ENCODE data around the gene HCN2.

Gene HCN2

DNA sequence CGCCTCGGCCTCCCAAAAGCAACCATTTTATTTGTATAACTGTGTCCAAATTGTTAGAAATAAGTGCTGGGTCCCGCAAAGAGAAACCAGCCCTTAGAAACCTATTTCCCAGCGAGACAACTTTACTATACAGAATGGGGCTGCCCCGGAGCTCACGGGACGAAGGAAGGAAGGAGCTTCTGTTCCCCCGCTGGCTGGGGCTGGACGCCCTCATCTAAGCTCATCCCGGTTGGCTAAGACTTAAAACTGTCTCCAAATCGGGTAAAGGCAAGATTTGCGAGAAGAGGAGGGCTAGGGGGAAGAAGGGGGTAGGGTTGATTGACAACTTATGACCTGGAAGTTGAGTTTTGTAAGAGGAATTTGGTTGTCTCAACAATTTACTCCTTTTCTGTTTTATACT is 29.6 kb upstream of the HCN2 start:
- H3K9ac ChIP-seq (ENCODE audit: low read length): no peak overlapping the region
- no peaks in the 10 kb centered on the region for H3K9me3 ChIP-seq (ENCODE audit: low read length)
- H4K20me1 ChIP-seq (ENCODE audit: insufficient read depth, low read length): no peaks in the 10 kb centered on the region
- H3K4me2 ChIP-seq (ENCODE audit: low read length): no peak overlapping the region
- H3K4me1 ChIP-seq (ENCODE audit: insufficient read depth, low read length, severe bottlenecking): no peaks in the 10 kb centered on the region
- H3K79me2 ChIP-seq (ENCODE audit: insufficient read depth, low read length): no peaks in the 10 kb centered on the region
- no peak overlapping the region for H2AFZ ChIP-seq (ENCODE audit: low read length)
- H3K9me2 ChIP-seq (ENCODE audit: low read depth, low read length): no peaks in the 10 kb centered on the region
- TF ChIP-seq, protein P1, sequence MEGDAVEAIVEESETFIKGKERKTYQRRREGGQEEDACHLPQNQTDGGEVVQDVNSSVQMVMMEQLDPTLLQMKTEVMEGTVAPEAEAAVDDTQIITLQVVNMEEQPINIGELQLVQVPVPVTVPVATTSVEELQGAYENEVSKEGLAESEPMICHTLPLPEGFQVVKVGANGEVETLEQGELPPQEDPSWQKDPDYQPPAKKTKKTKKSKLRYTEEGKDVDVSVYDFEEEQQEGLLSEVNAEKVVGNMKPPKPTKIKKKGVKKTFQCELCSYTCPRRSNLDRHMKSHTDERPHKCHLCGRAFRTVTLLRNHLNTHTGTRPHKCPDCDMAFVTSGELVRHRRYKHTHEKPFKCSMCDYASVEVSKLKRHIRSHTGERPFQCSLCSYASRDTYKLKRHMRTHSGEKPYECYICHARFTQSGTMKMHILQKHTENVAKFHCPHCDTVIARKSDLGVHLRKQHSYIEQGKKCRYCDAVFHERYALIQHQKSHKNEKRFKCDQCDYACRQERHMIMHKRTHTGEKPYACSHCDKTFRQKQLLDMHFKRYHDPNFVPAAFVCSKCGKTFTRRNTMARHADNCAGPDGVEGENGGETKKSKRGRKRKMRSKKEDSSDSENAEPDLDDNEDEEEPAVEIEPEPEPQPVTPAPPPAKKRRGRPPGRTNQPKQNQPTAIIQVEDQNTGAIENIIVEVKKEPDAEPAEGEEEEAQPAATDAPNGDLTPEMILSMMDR (IDR thresholded peaks at IDR 0.05; ENCODE audit: low read length): no peak
- TF ChIP-seq EZH2 (IDR thresholded peaks at IDR 0.05; ENCODE audit: borderline replicate concordance, low read length): no peak
- H3K4me3 ChIP-seq (ENCODE audit: low read depth, low read length, poor library complexity, severe bottlenecking): no peak overlapping the region
- H3K27me3 ChIP-seq (ENCODE audit: insufficient read depth, low read length): no peaks in the 10 kb centered on the region
- no peak overlapping the region for H3K27ac ChIP-seq (ENCODE audit: low read depth, low read length, poor library complexity, severe bottlenecking)
- no peaks in the 10 kb centered on the region for H3F3A ChIP-seq (ENCODE audit: insufficient read depth, low read length)
- no peaks in the 10 kb centered on the region; the same call in 1 of the 2 replicates for H3K36me3 ChIP-seq (ENCODE audit: insufficient read depth, low read length)

DNA sequence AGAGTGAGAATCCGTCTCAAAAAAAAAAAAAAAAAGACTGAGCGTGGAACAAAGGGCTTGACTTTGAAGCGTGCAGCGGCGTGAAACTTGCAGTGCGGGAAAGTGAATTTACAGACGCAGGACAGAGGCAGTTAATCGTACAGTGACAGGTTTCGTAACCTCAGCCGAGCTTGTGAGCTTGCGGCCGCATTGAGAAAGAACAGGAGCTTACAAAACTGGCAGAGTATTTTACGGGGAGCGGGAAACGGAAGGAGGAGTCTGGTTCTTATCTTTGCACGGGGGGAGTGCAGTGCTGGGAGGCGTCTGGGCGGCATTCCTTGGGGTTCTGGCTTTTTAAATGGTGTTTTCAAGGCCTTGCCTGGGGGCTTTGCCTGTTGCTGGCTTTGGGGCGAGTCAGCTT is 23.3 kb upstream of the HCN2 start:
- no peaks in the 10 kb centered on the region for H4K20me1 ChIP-seq (ENCODE audit: insufficient read depth, low read length)
- TF ChIP-seq EZH2 (IDR thresholded peaks at IDR 0.05; ENCODE audit: borderline replicate concordance, low read length): no peak
- TF ChIP-seq, protein P1 (IDR thresholded peaks at IDR 0.05; ENCODE audit: low read length): no peak
- H3K9me2 ChIP-seq (ENCODE audit: low read depth, low read length): no peaks in the 10 kb centered on the region
- no peak overlapping the region for H3K4me2 ChIP-seq (ENCODE audit: low read length)
- H3K9ac ChIP-seq (ENCODE audit: low read length): no peak overlapping the region
- no peaks in the 10 kb centered on the region for H3K27me3 ChIP-seq (ENCODE audit: insufficient read depth, low read length)
- no peak overlapping the region for H2AFZ ChIP-seq (ENCODE audit: low read length)
- H3K4me3 ChIP-seq (ENCODE audit: low read depth, low read length, poor library complexity, severe bottlenecking): no peak overlapping the region
- H3K79me2 ChIP-seq (ENCODE audit: insufficient read depth, low read length): no peaks in the 10 kb centered on the region
- peaks cover 6% of the 10 kb centered on the region for H3K4me1 ChIP-seq (ENCODE audit: insufficient read depth, low read length, severe bottlenecking)
- peaks cover under 1% of the 10 kb centered on the region; the same call in 1 of the 2 replicates for H3F3A ChIP-seq (ENCODE audit: insufficient read depth, low read length)
- no peak overlapping the region for H3K27ac ChIP-seq (ENCODE audit: low read depth, low read length, poor library complexity, severe bottlenecking)
- H3K9me3 ChIP-seq (ENCODE audit: low read length): no peaks in the 10 kb centered on the region
- no peaks in the 10 kb centered on the region; the same call in 1 of the 2 replicates for H3K36me3 ChIP-seq (ENCODE audit: insufficient read depth, low read length)

DNA sequence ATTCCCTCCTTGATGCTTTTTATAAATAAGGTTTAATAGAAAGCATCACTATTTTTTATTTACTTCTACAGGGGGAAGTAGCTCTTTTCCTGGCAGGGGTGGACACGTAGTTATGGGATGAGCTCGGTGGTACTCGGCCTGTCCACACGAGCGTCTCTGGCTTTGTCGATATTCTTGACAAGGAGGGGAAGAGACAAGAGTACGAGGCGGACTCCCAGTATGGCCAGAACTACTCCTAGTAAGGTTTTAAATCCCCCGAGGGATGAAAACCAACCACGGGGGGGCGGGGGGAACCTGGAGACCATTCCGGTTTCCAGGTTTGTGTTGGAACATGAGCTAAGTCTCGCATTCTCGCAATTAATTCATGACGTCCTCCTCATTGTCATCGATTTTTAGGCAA is 22.8 kb upstream of the HCN2 start:
- Histone ChIP-seq H3F3A (ENCODE audit: insufficient read depth, low read length) (peaks cover 5% of the 10 kb centered on the region; the same call in 1 of the 2 replicates), H2AFZ (ENCODE audit: low read length) (no peak overlapping the region), H3K9me3 (ENCODE audit: low read length) (no peaks in the 10 kb centered on the region), H3K27ac (ENCODE audit: low read depth, low read length, poor library complexity, severe bottlenecking) (no peak overlapping the region), H3K27me3 (ENCODE audit: insufficient read depth, low read length) (no peaks in the 10 kb centered on the region), H4K20me1 (ENCODE audit: insufficient read depth, low read length) (no peaks in the 10 kb centered on the region), H3K9ac (ENCODE audit: low read length) (no peak overlapping the region), H3K9me2 (ENCODE audit: low read depth, low read length) (no peaks in the 10 kb centered on the region), H3K79me2 (ENCODE audit: insufficient read depth, low read length) (no peaks in the 10 kb centered on the region), H3K4me2 (ENCODE audit: low read length) (no peak overlapping the region), H3K36me3 (ENCODE audit: insufficient read depth, low read length) (no peaks in the 10 kb centered on the region; the same call in 1 of the 2 replicates), H3K4me1 (ENCODE audit: insufficient read depth, low read length, severe bottlenecking) (peaks cover 11% of the 10 kb centered on the region), H3K4me3 (ENCODE audit: low read depth, low read length, poor library complexity, severe bottlenecking) (no peak overlapping the region)
- TF ChIP-seq, protein P1 (IDR thresholded peaks at IDR 0.05; ENCODE audit: low read length): no peak
- TF ChIP-seq EZH2 (IDR thresholded peaks at IDR 0.05; ENCODE audit: borderline replicate concordance, low read length): no peak

Measured in OCI-LY1 (cell line).